HTERT RPE-1 (cell line): ENCODE data around the gene BPIFB4.
"Not testable (repeated sequence)": the region's sequence is repeated elsewhere in the genome, so short reads cannot be mapped to it uniquely, and the experiment has no call there.

Source experiments
- in situ Hi-C: fragments of 300-500 bp; cut with MboI; formaldehyde crosslinking; loops from 4 replicates; pipeline ENCODE4 v1.14.3; 2020; ENCODE audit warnings: low sequenced_read_pairs

Gene BPIFB4

GRCh38 chr20:33079259-33079658 lies at the start of gene BPIFB4:
Gene BPIFB4 (plus strand): TSS chr20:33079643. CDS start chr20:33081527, 1,884 bp downstream.
- in situ Hi-C loops: no loop called here

GRCh38 chr20:33030076-33030475 lies 49.4 kb upstream of the BPIFB4 start:
- in situ Hi-C loops: no loop called here

GRCh38 chr20:33030569-33030968 lies 48.9 kb upstream of the BPIFB4 start:
- in situ Hi-C loops: no loop called here

GRCh38 chr20:33031531-33031930 lies 47.9 kb upstream of the BPIFB4 start, which contains the start of gene BPIFB6:
Gene BPIFB6 (plus strand): TSS chr20:33031648. CDS start chr20:33031648, 0 bp downstream.
- in situ Hi-C loops: no loop called here

GRCh38 chr20:33032555-33032954 lies 46.9 kb upstream of the BPIFB4 start:
- in situ Hi-C loops: no loop called here

GRCh38 chr20:33033381-33033780 lies 46.1 kb upstream of the BPIFB4 start:
- in situ Hi-C loops: no loop called here

GRCh38 chr20:33034115-33034514 lies 45.3 kb upstream of the BPIFB4 start:
- in situ Hi-C loops: no loop called here

- in situ Hi-C loops: no loop called here
Measured at GRCh38 chr20:33034901-33035492, 44.4 kb upstream of the BPIFB4 start.

- in situ Hi-C loops: no loop called here
Measured at GRCh38 chr20:33037456-33037855, 42.0 kb upstream of the BPIFB4 start.

GRCh38 chr20:33038243-33038642 lies 41.2 kb upstream of the BPIFB4 start:
- in situ Hi-C loops: no loop called here

- in situ Hi-C loops: no loop called here
Measured at GRCh38 chr20:33042430-33042829, 37.0 kb upstream of the BPIFB4 start.

GRCh38 chr20:33042983-33043730 lies 36.3 kb upstream of the BPIFB4 start:
- in situ Hi-C loops: no loop called here

GRCh38 chr20:33043731-33044181 lies 35.7 kb upstream of the BPIFB4 start:
- in situ Hi-C loops: no loop called here

- in situ Hi-C loops: not testable (repeated sequence)
Measured at GRCh38 chr20:33045129-33045721, 34.2 kb upstream of the BPIFB4 start.

GRCh38 chr20:33046412-33046811 lies 33.0 kb upstream of the BPIFB4 start:
- in situ Hi-C loops: no loop called here

- in situ Hi-C loops: no loop called here
Measured at GRCh38 chr20:33051333-33051732, 28.1 kb upstream of the BPIFB4 start.

- in situ Hi-C loops: no loop called here
Measured at GRCh38 chr20:33053291-33054106, 25.9 kb upstream of the BPIFB4 start, which contains the start of gene BPIFB3. Gene BPIFB3 (plus strand): TSS chr20:33053903. CDS start chr20:33055436, 1,533 bp downstream.

- in situ Hi-C loops: no loop called here
Measured at GRCh38 chr20:33054381-33054780, 25.1 kb upstream of the BPIFB4 start.

- in situ Hi-C loops: no loop called here
Measured at GRCh38 chr20:33054791-33055190, 24.7 kb upstream of the BPIFB4 start.

- in situ Hi-C loops: no loop called here
Measured at GRCh38 chr20:33059136-33059535, 20.3 kb upstream of the BPIFB4 start.
